RWPE2 (cell line): Measurements from ENCODE around the gene SPATA6L.

ENCODE experiments used
- ATAC-seq: fragments of 200-7000 bp; cut with Tn5 transposase; 3 replicates; pipeline ENCODE4 v1.9.1; 2021; ENCODE audit warnings: low read depth
- DNase-seq: peaks from one replicate; pipeline ENCODE4 v3.0.0-alpha.2; 2020; ENCODE audit warnings: low spot score
- H3K27ac ChIP-seq: fragments of 450-650 bp; 2 replicates; pipeline ENCODE4 v1.5.1; 2017; ENCODE audit warnings: mild to moderate bottlenecking; ENCODE audit not compliant: poor library complexity, severe bottlenecking
- H3K27me3 ChIP-seq: fragments of 250-450 bp; sonication (Bioruptor Pico); 2 replicates; pipeline ENCODE4 v1.5.1; 2021; ENCODE audit warnings: mild to moderate bottlenecking, moderate library complexity; ENCODE audit not compliant: insufficient read depth, poor library complexity, severe bottlenecking
- H3K36me3 ChIP-seq: fragments of 250-450 bp; sonication (Bioruptor Pico); 2 replicates; pipeline ENCODE4 v1.5.1; 2020; ENCODE audit warnings: low read depth, mild to moderate bottlenecking, moderate library complexity
- H3K4me1 ChIP-seq: fragments of 250-450 bp; sonication (Bioruptor Pico); 2 replicates; pipeline ENCODE4 v1.5.1; 2021; ENCODE audit warnings: mild to moderate bottlenecking, moderate library complexity; ENCODE audit not compliant: insufficient read depth, poor library complexity, severe bottlenecking
- H3K4me3 ChIP-seq: fragments of 250-450 bp; sonication (Bioruptor Pico); 2 replicates; pipeline ENCODE4 v1.5.1; 2021; ENCODE audit warnings: mild to moderate bottlenecking, moderate library complexity; ENCODE audit not compliant: severe bottlenecking
- H3K9me3 ChIP-seq: fragments of 250-450 bp; sonication (Bioruptor Pico); 2 replicates; pipeline ENCODE4 v1.5.1; 2021; ENCODE audit warnings: mild to moderate bottlenecking, moderate library complexity; ENCODE audit not compliant: severe bottlenecking
- CTCF ChIP-seq: fragments of 450-650 bp; IDR thresholded peaks from one replicate; pipeline ENCODE4 v1.5.1; 2017; ENCODE audit warnings: mild to moderate bottlenecking, moderate library complexity; ENCODE audit not compliant: poor library complexity, severe bottlenecking

The SPATA6L gene

GRCh38 chr9:4666042-4666699, at the start of gene SPATA6L:
SPATA6L (minus strand) TSS chr9:4666480; CDS start chr9:4666250, 230 bp downstream.
- ATAC-seq (peak; percentile 30), DNase-seq (no peak)
- Histone ChIP-seq H3K36me3 (no peaks in the 10 kb centered on the region), H3K9me3 (no peaks in the 10 kb centered on the region), H3K27ac (peak within 1 kb of the TSS; percentile 22), H3K4me1 (peaks cover 36% of the 10 kb centered on the region), H3K27me3 (no peaks in the 10 kb centered on the region), H3K4me3 (peak within 1 kb of the TSS; percentile 33)
- peak; percentile 21 for TF ChIP-seq CTCF

GRCh38 chr9:4714266-4715016, 48.2 kb upstream of the SPATA6L start:
- Histone ChIP-seq H3K4me3 (no peak overlapping the region), H3K27ac (no peak overlapping the region), H3K4me1 (no peaks in the 10 kb centered on the region), H3K36me3 (peaks cover 63% of the 10 kb centered on the region), H3K9me3 (no peaks in the 10 kb centered on the region), H3K27me3 (no peaks in the 10 kb centered on the region)
- no peak for TF ChIP-seq CTCF
- DNase-seq: no peak
- no peak for ATAC-seq

GRCh38 chr9:4713849-4714248, 47.6 kb upstream of the SPATA6L start:
- ATAC-seq (no peak), DNase-seq (no peak)
- no peak for TF ChIP-seq CTCF
- Histone ChIP-seq H3K36me3 (peaks cover 57% of the 10 kb centered on the region), H3K4me1 (no peaks in the 10 kb centered on the region), H3K9me3 (no peaks in the 10 kb centered on the region), H3K27me3 (no peaks in the 10 kb centered on the region), H3K4me3 (no peak overlapping the region), H3K27ac (no peak overlapping the region)

GRCh38 chr9:4709380-4709779, 43.1 kb upstream of the SPATA6L start:
- no peaks in the 10 kb centered on the region for H3K9me3 ChIP-seq
- ATAC-seq (no peak), DNase-seq (no peak)
- H3K4me3 ChIP-seq: no peak overlapping the region
- no peaks in the 10 kb centered on the region for H3K4me1 ChIP-seq
- peaks cover 64% of the 10 kb centered on the region for H3K36me3 ChIP-seq
- no peak for TF ChIP-seq CTCF
- no peak overlapping the region for H3K27ac ChIP-seq
- no peaks in the 10 kb centered on the region for H3K27me3 ChIP-seq
